HCT116 (cell line): ENCODE measurements around the gene ISG20. TPM values are rescaled to one million over a fixed set of nuclear protein-coding genes. Genes with fewer than 3 reads are reported as not detected.

Experiments
- ATAC-seq: fragments of 200-7000 bp; cut with Tn5 transposase; 2 replicates; pipeline ENCODE4 v1.9.1; 2020; ENCODE audit warnings: mild to moderate bottlenecking, moderate library complexity
- BruUV-seq: library from RNA; stranded (reverse); fragments of 400-500 nt; replicated peaks from 2 replicates; lab custom pipeline; 2021; lab: Mats Ljungman, UMichigan
- CTCF ChIA-PET: fragments of 300-600 bp; sonication (Branson Sonifier 250); formaldehyde crosslinking; loops from one replicate; lab custom pipeline; 2021; ENCODE audit warnings: antibody characterized with exemption; lab: Charles Lee
- POLR2A ChIA-PET: fragments of 300-600, 350-600 bp; sonication (Branson Sonifier 250); formaldehyde crosslinking; loops from one replicate; lab custom pipeline; 2021; ENCODE audit warnings: antibody characterized with exemption; lab: Charles Lee
- RAD21 ChIA-PET, 2 experiments: fragments of 300-600 bp; sonication (Branson Sonifier 250); formaldehyde crosslinking; loops; one replicate each; lab custom pipeline; 2023; ENCODE audit warnings: low total read pairs in 2 of 2; ENCODE audit not compliant: uncharacterized antibody in 2 of 2, unreplicated experiment in 2 of 2, low non-redundant PET in 1 of 2; lab: Charles Lee
- DNase-seq: peaks from one replicate; pipeline ENCODE4 v3.0.0-alpha.2; 2010; ENCODE audit warnings: low read depth, low spot score
- H2AFZ ChIP-seq: fragments of 200-600 bp; shearing (Covaris generic), sonication (generic); 2 replicates; pipeline ENCODE4 v1.6.1; 2017; ENCODE audit warnings: low read depth, mixed run types, mixed read lengths, antibody characterized with exemption, low read length; ENCODE audit not compliant: poor library complexity, severe bottlenecking
- H3K27ac ChIP-seq: 2 replicates; pipeline ENCODE4 v1.5.1; 2012; ENCODE audit warnings: low read depth, low read length
- H3K27me3 ChIP-seq: fragments of 200-600 bp; sonication (generic); 2 replicates; pipeline ENCODE4 v1.6.1; 2016; ENCODE audit warnings: mixed run types, low read length, mixed read lengths; ENCODE audit not compliant: insufficient read depth
- H3K36me3 ChIP-seq, 2 experiments: fragments of 200-500 bp in 1 of 2; fragments of 200-600 bp in 1 of 2; sonication (Bioruptor generic) in 1 of 2; sonication (generic) in 1 of 2; 2 replicates each; pipeline versions ENCODE4 v1.5.1 to v1.6.1; 2014 to 2016; ENCODE audit warnings: low read length in 2 of 2, inconsistent platforms in 1 of 2, mixed read lengths in 1 of 2, mixed run types in 1 of 2; ENCODE audit not compliant: insufficient read depth in 2 of 2, control insufficient read depth in 1 of 2
- H3K4me1 ChIP-seq, 2 experiments: fragments of 200-600 bp in 1 of 2; sonication (generic) in 1 of 2; 2 replicates each; pipeline versions ENCODE4 v1.5.1 to v1.6.1; 2012 to 2017; ENCODE audit warnings: low read length in 2 of 2, inconsistent platforms in 1 of 2, mild to moderate bottlenecking in 1 of 2, mixed read lengths in 1 of 2, mixed run types in 1 of 2, moderate library complexity in 1 of 2; ENCODE audit not compliant: insufficient read depth in 2 of 2, control insufficient read depth in 1 of 2
- H3K4me2 ChIP-seq: fragments of 200-600 bp; sonication (generic); 2 replicates; pipeline ENCODE4 v1.6.1; 2017; ENCODE audit warnings: mixed run types, low read length, mixed read lengths
- H3K4me3 ChIP-seq, 2 experiments: fragments of 200-600 bp in 1 of 2; sonication (generic) in 1 of 2; replicated peaks in 1 of 2; 2 replicates each; pipeline ENCODE4 v1.5.1; 2011 to 2016; ENCODE audit warnings: low read length in 2 of 2, control low read depth in 1 of 2, low read depth in 1 of 2, mild to moderate bottlenecking in 1 of 2, mixed read lengths in 1 of 2, mixed run types in 1 of 2
- H3K79me2 ChIP-seq: fragments of 200-600 bp; sonication (generic); 2 replicates; pipeline ENCODE4 v1.6.1; 2017; ENCODE audit warnings: mild to moderate bottlenecking, mixed run types, low read length, moderate library complexity, mixed read lengths; ENCODE audit not compliant: insufficient read depth
- H3K9ac ChIP-seq: fragments of 200-600 bp; sonication (generic); 2 replicates; pipeline ENCODE4 v1.6.1; 2016; ENCODE audit warnings: low read length, mixed read lengths
- H3K9me2 ChIP-seq: fragments of 200-600 bp; sonication (generic), shearing (Covaris generic); 2 replicates; pipeline ENCODE4 v1.6.1; 2017; ENCODE audit warnings: mixed run types, mild to moderate bottlenecking, moderate library complexity; ENCODE audit not compliant: insufficient read depth
- H3K9me3 ChIP-seq, 2 experiments: fragments of 200-500 bp in 1 of 2; fragments of 200-600 bp in 1 of 2; sonication (Bioruptor generic) in 1 of 2; sonication (generic) in 1 of 2; 2 replicates each; pipeline ENCODE4 v1.6.1; 2014 to 2017; ENCODE audit warnings: low read length in 2 of 2, mixed read lengths in 2 of 2, inconsistent platforms in 1 of 2, low read depth in 1 of 2, mild to moderate bottlenecking in 1 of 2, mixed run types in 1 of 2, moderate library complexity in 1 of 2; ENCODE audit not compliant: control insufficient read depth in 1 of 2, insufficient read depth in 1 of 2
- H4K20me1 ChIP-seq: fragments of 200-600 bp; sonication (generic), shearing (Covaris generic); 2 replicates; pipeline ENCODE4 v1.6.1; 2017; ENCODE audit warnings: mixed run types, mild to moderate bottlenecking, moderate library complexity; ENCODE audit not compliant: insufficient read depth
- CEBPB ChIP-seq: IDR thresholded peaks from 2 replicates; pipeline ENCODE4 v1.6.1; 2012; ENCODE audit warnings: low read depth
- EZH2phosphoT487 ChIP-seq: fragments of 200-600 bp; IDR thresholded peaks from 2 replicates; pipeline ENCODE4 v1.6.1; 2018; ENCODE audit warnings: antibody characterized with exemption, borderline replicate concordance
- FOSL1 ChIP-seq: IDR thresholded peaks from 2 replicates; pipeline ENCODE4 v1.6.1; 2012; ENCODE audit warnings: low read depth
- JUND ChIP-seq: IDR thresholded peaks from 2 replicates; pipeline ENCODE4 v1.6.1; 2012
- MAX ChIP-seq: IDR thresholded peaks from 2 replicates; pipeline ENCODE4 v1.6.1; 2012
- RAD21 ChIP-seq: IDR thresholded peaks from 2 replicates; pipeline ENCODE4 v1.6.1; 2012; ENCODE audit warnings: low read depth, mild to moderate bottlenecking
- SIN3A ChIP-seq: IDR thresholded peaks from 2 replicates; pipeline ENCODE4 v1.6.1; 2012; ENCODE audit warnings: low read depth
- SRF ChIP-seq: IDR thresholded peaks from 2 replicates; pipeline ENCODE4 v1.6.1; 2012; ENCODE audit warnings: low read depth
- ZFX ChIP-seq: fragments of 450-650 bp; IDR thresholded peaks from 2 replicates; pipeline ENCODE4 v1.6.1; 2017
- intact Hi-C: fragments of 100-400 bp; cut with micrococcal nuclease; formaldehyde crosslinking; loops from 2 replicates; pipeline ENCODE4 v1.10.0; 2022
- total RNA-seq: library from RNA; stranded (reverse); gene quantifications from one replicate; pipeline ENCODE4 v1.2.1, GENCODE V29; 2021; ENCODE audit not compliant: unreplicated experiment
- TF ChIP-seq, protein P1 (sequence below): IDR thresholded peaks from 2 replicates; pipeline ENCODE4 v1.6.1; 2011; ENCODE audit warnings: mild to moderate bottlenecking, low read length, moderate library complexity; ENCODE audit not compliant: insufficient replicate concordance; ENCODE audit errors: extremely low read depth

The ISG20 gene
- total RNA-seq, 1 experiment from 2014 or later = 11.0 TPM

- Histone ChIP-seq H3K4me2 (no peak overlapping the region), H4K20me1 (no peaks in the 10 kb centered on the region), H3K4me1 (no peaks in the 10 kb centered on the region), H3K36me3 (no peaks in the 10 kb centered on the region), H3K79me2 (no peaks in the 10 kb centered on the region), H3K9me3 (no peaks in the 10 kb centered on the region), H3K4me3 (no peak overlapping the region), H3K27me3 (peaks cover 29% of the 10 kb centered on the region), H2AFZ (no peak overlapping the region), H3K9me2 (no peaks in the 10 kb centered on the region), H3K27ac (no peak overlapping the region), H3K9ac (no peak overlapping the region)
- ChIA-PET CTCF (no interaction called here), RAD21 (no interaction called here), POLR2A (no interaction called here)
- no peak for TF ChIP-seq JUND
- no peak for TF ChIP-seq ZFX
- BruUV-seq = no TSS peak
- intact Hi-C loops = no loop called here
- DNase-seq (no peak), ATAC-seq (no peak)
Measured at GRCh38 chr15:88696254-88696653, 57.4 kb downstream of the ISG20 start.

DNA sequence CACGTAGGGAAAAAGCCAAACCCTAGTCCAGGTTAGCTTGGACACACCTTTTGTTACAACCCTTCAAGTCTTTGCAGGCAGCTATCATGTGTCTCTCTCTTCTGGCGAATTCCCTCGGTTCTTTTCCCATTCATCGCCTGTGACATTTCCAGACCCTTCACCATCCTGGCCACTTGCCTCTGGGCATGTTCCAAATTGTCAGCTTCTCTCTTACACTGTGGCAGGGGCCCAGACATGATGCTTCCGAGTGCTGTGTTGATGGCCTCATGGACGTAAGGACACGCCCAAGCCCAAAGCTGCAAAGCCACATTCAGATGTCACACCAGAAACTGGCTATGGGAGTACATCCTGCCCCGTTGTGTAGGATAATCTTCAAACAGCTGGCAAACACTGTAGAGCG is 58.5 kb downstream of the ISG20 start:
- Histone ChIP-seq H3K4me1 (no peaks in the 10 kb centered on the region), H3K36me3 (no peaks in the 10 kb centered on the region), H4K20me1 (no peaks in the 10 kb centered on the region), H3K4me2 (no peak overlapping the region), H3K27ac (no peak overlapping the region), H3K9me3 (no peaks in the 10 kb centered on the region), H3K9me2 (no peaks in the 10 kb centered on the region), H3K9ac (no peak overlapping the region), H3K27me3 (peaks cover 32% of the 10 kb centered on the region), H3K4me3 (no peak overlapping the region), H2AFZ (no peak overlapping the region), H3K79me2 (no peaks in the 10 kb centered on the region)
- CTCF ChIA-PET = no interaction called here
- RAD21 ChIA-PET = no interaction called here
- ATAC-seq (no peak), DNase-seq (no peak)
- TF ChIP-seq SRF (no peak), SIN3A (no peak), EZH2phosphoT487 (no peak), FOSL1 (no peak), MAX (no peak), CEBPB (no peak), RAD21 (no peak), JUND (no peak), ZFX (no peak)
- TF ChIP-seq, protein P1, sequence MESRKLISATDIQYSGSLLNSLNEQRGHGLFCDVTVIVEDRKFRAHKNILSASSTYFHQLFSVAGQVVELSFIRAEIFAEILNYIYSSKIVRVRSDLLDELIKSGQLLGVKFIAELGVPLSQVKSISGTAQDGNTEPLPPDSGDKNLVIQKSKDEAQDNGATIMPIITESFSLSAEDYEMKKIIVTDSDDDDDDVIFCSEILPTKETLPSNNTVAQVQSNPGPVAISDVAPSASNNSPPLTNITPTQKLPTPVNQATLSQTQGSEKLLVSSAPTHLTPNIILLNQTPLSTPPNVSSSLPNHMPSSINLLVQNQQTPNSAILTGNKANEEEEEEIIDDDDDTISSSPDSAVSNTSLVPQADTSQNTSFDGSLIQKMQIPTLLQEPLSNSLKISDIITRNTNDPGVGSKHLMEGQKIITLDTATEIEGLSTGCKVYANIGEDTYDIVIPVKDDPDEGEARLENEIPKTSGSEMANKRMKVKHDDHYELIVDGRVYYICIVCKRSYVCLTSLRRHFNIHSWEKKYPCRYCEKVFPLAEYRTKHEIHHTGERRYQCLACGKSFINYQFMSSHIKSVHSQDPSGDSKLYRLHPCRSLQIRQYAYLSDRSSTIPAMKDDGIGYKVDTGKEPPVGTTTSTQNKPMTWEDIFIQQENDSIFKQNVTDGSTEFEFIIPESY = no peak
- intact Hi-C loops = no loop called here
- BruUV-seq = no TSS peak
- POLR2A ChIA-PET = no interaction called here
